ENCODE measurements around the gene UNC5B. TPM values are rescaled to one million over a fixed set of nuclear protein-coding genes. Genes with fewer than 3 reads are reported as not detected.
"Not testable (repeated sequence)": the region's sequence is repeated elsewhere in the genome, so short reads cannot be mapped to it uniquely, and the experiment has no call there.

Gene UNC5B
- total RNA-seq, 2 experiments from 2014 or later, result not detected

- H3K9me3 Mint-ChIP-seq, result no peaks in the 10 kb centered on the region
- no peaks in the 10 kb centered on the region for H3K36me3 Mint-ChIP-seq (ENCODE audit: low read depth)
- H3K27me3 Mint-ChIP-seq, result no peaks in the 10 kb centered on the region
- no peak overlapping the region for H3K4me3 Mint-ChIP-seq
- no peak for DNase-seq
- ChIA-PET POLR2A (no interaction called here), CTCF (interaction anchor here (1.3 kb wide), 1 partner anchor 11 kb away, joined by 3 read pairs; no protein-coding TSS in a partner anchor)
- no peak overlapping the region for H3K27ac Mint-ChIP-seq
- H3K4me1 Mint-ChIP-seq, result no peaks in the 10 kb centered on the region
Measured at GRCh38 chr10:71290806-71291527, 78.6 kb downstream of the UNC5B start.

- DNase-seq, result no peak
- Mint-ChIP-seq H3K9me3 (no peaks in the 10 kb centered on the region), H3K4me1 (no peaks in the 10 kb centered on the region), H3K4me3 (no peak overlapping the region), H3K36me3 (ENCODE audit: low read depth) (no peaks in the 10 kb centered on the region), H3K27me3 (no peaks in the 10 kb centered on the region), H3K27ac (no peak overlapping the region)
- CTCF ChIA-PET, result interaction anchor here (1.3 kb wide), 1 partner anchor 10 kb away, joined by 3 read pairs; no protein-coding TSS in a partner anchor
- POLR2A ChIA-PET, result no interaction called here
Measured at GRCh38 chr10:71291528-71291900, 79.1 kb downstream of the UNC5B start.

GRCh38 chr10:71292624-71293445 lies 80.5 kb downstream of the UNC5B start:
- ChIA-PET POLR2A (no interaction called here), CTCF (interaction anchor here (1.0 to 1.5 kb wide), 3 partner anchors 9 to 26 kb away, joined by 3 read pairs; partner anchors contain the start of gene SLC29A3)
- DNase-seq, result no peak
- Mint-ChIP-seq H3K9me3 (no peaks in the 10 kb centered on the region), H3K4me3 (no peak overlapping the region), H3K27me3 (no peaks in the 10 kb centered on the region), H3K4me1 (no peaks in the 10 kb centered on the region), H3K27ac (no peak overlapping the region), H3K36me3 (ENCODE audit: low read depth) (no peaks in the 10 kb centered on the region)

- ChIA-PET CTCF (interaction anchor here (1.0 kb wide), 1 partner anchor 10 kb away, joined by 3 read pairs; no protein-coding TSS in a partner anchor), POLR2A (no interaction called here)
- Mint-ChIP-seq H3K36me3 (ENCODE audit: low read depth) (no peaks in the 10 kb centered on the region), H3K4me3 (no peak overlapping the region), H3K27ac (no peak overlapping the region), H3K4me1 (no peaks in the 10 kb centered on the region), H3K9me3 (no peaks in the 10 kb centered on the region), H3K27me3 (no peaks in the 10 kb centered on the region)
- no peak for DNase-seq
Measured at GRCh38 chr10:71293446-71294084, 81.2 kb downstream of the UNC5B start.

DNA sequence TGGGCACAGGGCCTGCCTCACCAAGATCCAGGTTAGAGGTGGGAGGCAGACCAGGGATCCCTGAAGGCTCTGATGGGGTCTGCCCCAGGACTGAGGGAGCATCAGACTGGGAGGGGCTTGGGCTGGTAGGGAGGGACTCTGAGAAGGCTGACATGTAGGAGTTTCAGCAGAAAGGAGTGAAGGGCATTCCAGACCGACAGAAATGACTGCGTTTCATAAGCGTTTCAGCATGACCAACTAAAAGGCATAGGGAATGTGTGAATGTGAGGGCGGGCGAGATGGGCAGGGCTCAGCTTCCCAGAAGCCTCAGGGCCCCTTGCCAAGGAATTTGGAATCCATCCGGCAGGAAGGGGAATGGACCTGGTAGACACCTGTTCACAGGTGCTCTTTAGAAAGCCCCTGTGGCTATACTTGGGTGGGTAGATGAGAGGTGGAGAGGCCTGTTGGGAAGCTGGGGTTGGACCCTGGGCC lies 81.8 kb downstream of the UNC5B start:
- Mint-ChIP-seq H3K9me3 (no peaks in the 10 kb centered on the region), H3K27me3 (no peaks in the 10 kb centered on the region), H3K27ac (no peak overlapping the region), H3K4me3 (no peak overlapping the region), H3K36me3 (ENCODE audit: low read depth) (no peaks in the 10 kb centered on the region), H3K4me1 (no peaks in the 10 kb centered on the region)
- POLR2A ChIA-PET, result no interaction called here
- CTCF ChIA-PET, result no interaction called here
- DNase-seq, result no peak

DNA sequence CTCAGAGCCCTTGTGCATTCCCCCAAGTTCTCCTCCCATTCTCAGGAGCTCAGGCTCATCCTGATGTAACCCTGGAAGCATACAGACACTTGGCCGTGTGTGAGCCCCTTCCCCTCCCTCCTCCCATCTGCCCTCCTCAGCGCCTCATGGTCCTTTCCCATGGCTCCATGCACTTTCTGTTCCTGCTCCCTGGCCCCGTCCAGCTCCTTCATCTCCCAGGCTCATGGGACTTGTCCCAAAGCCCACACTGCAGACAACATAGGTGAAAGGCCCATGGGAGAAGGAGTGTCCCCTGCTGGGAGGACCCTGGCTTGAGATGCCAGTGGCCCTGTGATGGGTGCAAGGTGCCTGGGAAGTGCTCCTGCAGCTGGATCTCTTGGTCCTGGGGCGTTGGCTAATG lies 82.5 kb downstream of the UNC5B start:
- H3K27ac Mint-ChIP-seq, result no peak overlapping the region
- ChIA-PET CTCF (no interaction called here), POLR2A (no interaction called here)
- H3K4me1 Mint-ChIP-seq, result peaks cover 2% of the 10 kb centered on the region
- no peak overlapping the region for H3K4me3 Mint-ChIP-seq
- H3K36me3 Mint-ChIP-seq (ENCODE audit: low read depth), result no peaks in the 10 kb centered on the region
- no peak for DNase-seq
- peaks cover 2% of the 10 kb centered on the region for H3K27me3 Mint-ChIP-seq
- no peaks in the 10 kb centered on the region for H3K9me3 Mint-ChIP-seq

DNA sequence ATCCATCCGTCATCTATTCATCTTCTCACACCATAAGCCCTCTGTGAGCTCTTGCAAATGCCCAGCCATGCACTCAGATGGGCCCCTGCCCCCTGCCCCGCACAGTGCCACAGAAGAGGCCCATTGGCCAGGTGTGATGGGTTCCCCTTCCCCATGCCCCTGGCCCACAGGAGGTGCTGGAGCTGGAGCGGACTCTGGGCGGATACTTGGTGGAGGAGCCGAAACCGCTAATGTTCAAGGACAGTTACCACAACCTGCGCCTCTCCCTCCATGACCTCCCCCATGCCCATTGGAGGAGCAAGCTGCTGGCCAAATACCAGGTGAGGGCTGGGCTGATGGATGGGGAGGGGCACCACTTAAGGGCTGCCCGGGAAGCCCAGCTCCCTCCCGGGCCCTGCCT lies 83.3 kb downstream of the UNC5B start:
- no peaks in the 10 kb centered on the region for H3K9me3 Mint-ChIP-seq
- H3K36me3 Mint-ChIP-seq (ENCODE audit: low read depth), result no peaks in the 10 kb centered on the region
- no peak overlapping the region for H3K4me3 Mint-ChIP-seq
- H3K27ac Mint-ChIP-seq, result no peak overlapping the region
- CTCF ChIA-PET, result no interaction called here
- POLR2A ChIA-PET, result no interaction called here
- DNase-seq, result no peak
- H3K4me1 Mint-ChIP-seq, result peaks cover 2% of the 10 kb centered on the region
- H3K27me3 Mint-ChIP-seq, result peaks cover 2% of the 10 kb centered on the region

- POLR2A ChIA-PET, result no interaction called here
- no peak overlapping the region for H3K27ac Mint-ChIP-seq
- peaks cover 2% of the 10 kb centered on the region for H3K4me1 Mint-ChIP-seq
- no peaks in the 10 kb centered on the region for H3K9me3 Mint-ChIP-seq
- no peak overlapping the region for H3K4me3 Mint-ChIP-seq
- CTCF ChIA-PET, result no interaction called here
- H3K36me3 Mint-ChIP-seq (ENCODE audit: low read depth), result no peaks in the 10 kb centered on the region
- peaks cover 2% of the 10 kb centered on the region for H3K27me3 Mint-ChIP-seq
- DNase-seq, result no peak
Measured at GRCh38 chr10:71296086-71296485, 83.7 kb downstream of the UNC5B start.

DNA sequence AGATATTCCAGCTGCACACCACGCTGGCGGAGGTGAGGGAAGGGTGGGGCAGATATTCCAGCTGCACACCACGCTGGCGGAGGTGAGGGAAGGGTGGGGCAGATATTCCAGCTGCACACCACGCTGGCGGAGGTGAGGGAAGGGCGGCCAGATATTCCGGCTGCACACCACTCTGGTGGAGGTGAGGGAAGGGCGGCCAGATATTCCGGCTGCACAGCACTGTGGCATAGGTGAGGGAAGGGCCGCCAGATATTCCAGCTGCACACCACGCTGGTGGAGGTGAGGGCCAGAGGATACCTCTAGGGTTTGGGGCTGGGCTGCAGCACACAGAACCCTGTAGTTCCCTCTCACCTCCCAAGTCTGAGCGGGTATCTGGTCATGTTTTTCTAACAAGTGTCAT lies 84.4 kb downstream of the UNC5B start:
- H3K36me3 Mint-ChIP-seq (ENCODE audit: low read depth); POLR2A ChIA-PET; H3K4me3 Mint-ChIP-seq; H3K27me3 Mint-ChIP-seq; CTCF ChIA-PET; H3K9me3 Mint-ChIP-seq; H3K4me1 Mint-ChIP-seq; H3K27ac Mint-ChIP-seq; DNase-seq: not testable (repeated sequence)

GRCh38 chr10:71297343-71297742 lies 85.0 kb downstream of the UNC5B start:
- no peak overlapping the region for H3K27ac Mint-ChIP-seq
- peaks cover 2% of the 10 kb centered on the region for H3K27me3 Mint-ChIP-seq
- DNase-seq, result no peak
- no peak overlapping the region for H3K4me3 Mint-ChIP-seq
- H3K36me3 Mint-ChIP-seq (ENCODE audit: low read depth), result no peaks in the 10 kb centered on the region
- POLR2A ChIA-PET, result no interaction called here
- peaks cover 2% of the 10 kb centered on the region for H3K4me1 Mint-ChIP-seq
- CTCF ChIA-PET, result no interaction called here
- H3K9me3 Mint-ChIP-seq, result no peaks in the 10 kb centered on the region

DNA sequence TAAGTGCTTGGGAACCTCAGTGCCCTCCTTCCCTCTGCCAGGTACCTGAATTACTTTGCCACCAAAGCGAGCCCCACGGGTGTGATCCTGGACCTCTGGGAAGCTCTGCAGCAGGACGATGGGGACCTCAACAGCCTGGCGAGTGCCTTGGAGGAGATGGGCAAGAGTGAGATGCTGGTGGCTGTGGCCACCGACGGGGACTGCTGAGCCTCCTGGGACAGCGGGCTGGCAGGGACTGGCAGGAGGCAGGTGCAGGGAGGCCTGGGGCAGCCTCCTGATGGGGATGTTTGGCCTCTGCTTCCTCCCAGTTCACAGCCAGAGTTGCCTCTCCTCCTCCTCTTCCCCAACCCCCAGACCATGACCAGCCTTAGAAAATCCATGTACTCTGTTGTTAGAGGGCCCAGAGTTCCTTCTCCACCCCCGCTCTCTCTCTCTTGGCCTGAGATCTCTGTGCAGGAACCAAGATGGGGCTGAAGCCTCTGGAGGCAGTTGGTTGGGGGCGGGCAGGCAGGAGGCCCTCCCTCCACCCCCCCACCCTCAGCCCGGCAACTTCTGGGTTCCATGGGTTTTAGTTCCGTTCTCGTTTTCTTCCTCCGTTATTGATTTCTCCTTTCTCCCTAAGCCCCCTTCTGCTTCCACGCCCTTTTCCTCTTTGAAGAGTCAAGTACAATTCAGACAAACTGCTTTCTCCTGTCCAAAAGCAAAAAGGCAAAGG lies 86.9 kb downstream of the UNC5B start:
- CTCF ChIA-PET, result interaction anchor here (0.7 to 1.2 kb wide), 2 partner anchors 15 to 63 kb away, joined by 3 to 4 read pairs; no protein-coding TSS in a partner anchor
- H3K27ac Mint-ChIP-seq, result no peak overlapping the region
- H3K36me3 Mint-ChIP-seq (ENCODE audit: low read depth), result no peaks in the 10 kb centered on the region
- peaks cover 2% of the 10 kb centered on the region for H3K4me1 Mint-ChIP-seq
- H3K4me3 Mint-ChIP-seq, result no peak overlapping the region
- POLR2A ChIA-PET, result no interaction called here
- H3K9me3 Mint-ChIP-seq, result no peaks in the 10 kb centered on the region
- peaks cover 2% of the 10 kb centered on the region for H3K27me3 Mint-ChIP-seq
- DNase-seq, result no peak

DNA sequence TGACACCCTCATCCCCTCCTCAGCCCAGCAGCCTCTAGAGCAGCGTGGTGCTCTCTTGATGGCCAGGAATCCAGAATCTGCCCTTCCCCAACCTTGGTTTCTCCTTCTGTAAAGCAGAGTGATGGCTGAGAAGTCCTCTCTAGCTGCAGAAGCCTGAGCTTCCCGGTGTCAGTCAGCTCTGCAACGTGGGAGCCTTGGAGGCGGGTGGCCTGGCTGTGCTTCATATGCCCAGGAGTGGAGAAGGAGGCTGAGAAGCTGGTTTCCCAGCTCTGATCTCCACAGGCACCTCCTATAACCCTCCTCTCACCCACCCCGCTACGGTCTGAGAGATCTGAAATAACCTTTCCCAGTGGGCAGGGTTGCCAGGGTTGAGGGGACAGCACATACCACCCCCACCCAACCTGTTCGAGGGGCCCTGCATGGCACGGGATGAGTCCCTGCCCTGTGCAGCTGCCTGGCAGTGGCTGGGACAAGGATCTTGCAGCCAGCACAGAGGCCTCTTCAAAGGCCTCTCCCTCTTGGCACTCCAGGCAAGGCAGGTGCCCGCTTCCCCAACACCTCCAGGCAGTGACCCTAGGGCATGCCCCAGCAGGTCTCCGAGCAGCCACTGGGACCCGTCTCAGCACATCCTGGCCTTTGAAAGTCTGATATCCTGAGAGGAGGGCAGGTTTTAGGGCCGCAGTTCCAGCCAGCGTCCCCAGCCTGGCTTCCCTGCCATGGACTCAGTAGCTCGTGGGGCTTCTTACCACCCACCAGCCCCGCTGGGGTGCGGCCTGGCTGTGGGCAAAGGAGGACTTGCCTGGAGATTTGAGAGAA lies 88.4 kb downstream of the UNC5B start:
- Mint-ChIP-seq H3K4me3 (no peak overlapping the region), H3K27ac (no peak overlapping the region), H3K9me3 (no peaks in the 10 kb centered on the region), H3K27me3 (peaks cover 2% of the 10 kb centered on the region), H3K4me1 (peaks cover 2% of the 10 kb centered on the region), H3K36me3 (ENCODE audit: low read depth) (no peaks in the 10 kb centered on the region)
- ChIA-PET CTCF (no interaction called here), POLR2A (no interaction called here)
- no peak for DNase-seq
